T47D (cell line): ENCODE data around the gene OR52I1.

Source experiments
- DNase-seq, 2 experiments: peaks; one replicate each; pipeline versions ENCODE4 v3.0.0 to v3.0.0-alpha.2; 2011 to 2012; ENCODE audit warnings: low read depth in 1 of 2, low spot score in 1 of 2
- JUND ChIP-seq: IDR thresholded peaks from 2 replicates; pipeline ENCODE4 v1.6.1; 2012; ENCODE audit warnings: low read depth
- in situ Hi-C: cut with HindIII; loops from 2 replicates; pipeline ENCODE4 v1.10.0; 2016; ENCODE audit warnings: low sequenced_read_pairs, low pct_unique_long_range_greater_than_20kb

The OR52I1 gene, protein sequence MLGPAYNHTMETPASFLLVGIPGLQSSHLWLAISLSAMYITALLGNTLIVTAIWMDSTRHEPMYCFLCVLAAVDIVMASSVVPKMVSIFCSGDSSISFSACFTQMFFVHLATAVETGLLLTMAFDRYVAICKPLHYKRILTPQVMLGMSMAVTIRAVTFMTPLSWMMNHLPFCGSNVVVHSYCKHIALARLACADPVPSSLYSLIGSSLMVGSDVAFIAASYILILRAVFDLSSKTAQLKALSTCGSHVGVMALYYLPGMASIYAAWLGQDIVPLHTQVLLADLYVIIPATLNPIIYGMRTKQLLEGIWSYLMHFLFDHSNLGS

GRCh38 chr11:4593739-4594138, at the start of gene OR52I1:
Gene OR52I1, plus strand, starts transcription at chr11:4594039. Its CDS starts 0 bp downstream, at chr11:4594039.
- in situ Hi-C loops, result no loop called here
- no peak for TF ChIP-seq JUND
- DNase-seq, result no peak

- in situ Hi-C loops, result no loop called here
- TF ChIP-seq JUND, result no peak
- no peak for DNase-seq
These were observed 48.9 kb upstream of the OR52I1 start, which contains the start of gene OR52M1 for GRCh38 chr11:4544891-4545290. Gene OR52M1, plus strand, starts transcription at chr11:4545191. Its CDS starts 0 bp downstream, at chr11:4545191.

GRCh38 chr11:4546878-4547277, 47.0 kb upstream of the OR52I1 start:
- TF ChIP-seq JUND, result no peak
- in situ Hi-C loops, result no loop called here
- DNase-seq, result no peak

DNA sequence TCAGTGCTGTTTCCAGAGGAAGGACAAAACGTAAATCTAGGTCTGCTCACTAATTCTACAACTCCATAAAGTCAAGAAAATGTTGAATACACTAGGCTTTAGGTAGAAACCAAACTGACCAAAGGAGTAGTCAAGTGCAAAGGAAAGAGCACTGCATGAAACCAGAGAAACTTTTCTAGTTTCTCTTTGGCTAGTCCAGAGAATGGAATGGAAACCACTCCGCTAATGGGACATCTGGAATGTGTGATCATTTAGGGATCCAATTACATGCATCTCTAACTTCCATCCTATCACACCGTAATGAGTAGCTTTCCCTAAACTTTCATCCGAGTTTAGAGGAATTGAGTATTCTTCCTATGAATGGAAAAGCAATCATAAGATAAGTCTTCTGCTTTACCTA, 46.4 kb upstream of the OR52I1 start:
- DNase-seq, result no peak
- TF ChIP-seq JUND, result no peak
- in situ Hi-C loops, result no loop called here

GRCh38 chr11:4551346-4551979, 42.4 kb upstream of the OR52I1 start:
- TF ChIP-seq JUND, result no peak

DNA sequence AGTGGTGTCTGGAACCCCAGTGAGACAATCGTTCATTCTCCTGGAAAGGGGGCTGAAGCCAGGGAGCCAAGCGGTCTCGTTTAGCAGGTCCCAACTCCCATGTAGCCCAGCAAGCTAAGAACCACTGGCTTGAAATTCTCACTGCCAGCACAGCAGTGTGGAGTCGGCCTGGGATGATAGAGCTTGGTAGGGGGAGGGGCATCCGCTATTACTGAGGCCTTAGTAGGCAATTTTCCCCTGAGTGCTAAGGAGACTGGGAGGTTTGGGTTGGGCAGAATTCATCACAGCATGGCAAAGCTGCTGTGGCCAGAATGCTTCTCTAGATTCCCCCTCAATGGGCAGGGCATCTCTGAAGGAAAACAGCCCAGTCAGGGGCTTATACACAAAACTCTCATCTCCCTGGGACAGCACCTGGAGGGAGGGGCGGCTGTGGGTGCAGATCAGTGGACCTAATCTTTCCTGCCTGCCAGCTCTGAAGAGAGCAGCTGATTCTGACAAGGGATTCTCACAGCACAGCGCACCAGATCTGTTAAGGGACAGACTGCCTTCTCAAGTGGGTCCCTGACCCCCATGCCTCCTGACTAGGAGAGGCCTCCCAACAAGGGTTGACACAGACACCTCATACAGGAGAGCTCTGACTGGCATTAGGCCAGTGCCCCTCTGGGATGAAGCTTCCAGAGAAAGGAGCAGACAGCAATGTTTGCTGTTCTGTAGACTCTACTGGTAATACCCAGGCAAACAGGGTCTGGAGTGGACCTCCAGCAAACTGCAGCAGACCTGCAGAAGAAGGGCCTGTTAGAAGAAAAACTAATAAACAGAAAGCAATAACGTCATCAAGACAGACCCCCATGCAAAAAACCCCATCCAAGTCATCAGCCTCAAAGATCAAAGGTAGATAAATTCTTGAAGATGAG, 34.1 kb upstream of the OR52I1 start:
- no peak for DNase-seq
- in situ Hi-C loops, result no loop called here
- no peak for TF ChIP-seq JUND

More at GRCh38 chr11:4551346-4551979, 42.4 kb upstream of the OR52I1 start:
- DNase-seq, result no peak
- in situ Hi-C loops, result no loop called here

GRCh38 chr11:4560467-4560866, 33.4 kb upstream of the OR52I1 start:
- in situ Hi-C loops, result no loop called here
- no peak for TF ChIP-seq JUND
- no peak for DNase-seq

DNA sequence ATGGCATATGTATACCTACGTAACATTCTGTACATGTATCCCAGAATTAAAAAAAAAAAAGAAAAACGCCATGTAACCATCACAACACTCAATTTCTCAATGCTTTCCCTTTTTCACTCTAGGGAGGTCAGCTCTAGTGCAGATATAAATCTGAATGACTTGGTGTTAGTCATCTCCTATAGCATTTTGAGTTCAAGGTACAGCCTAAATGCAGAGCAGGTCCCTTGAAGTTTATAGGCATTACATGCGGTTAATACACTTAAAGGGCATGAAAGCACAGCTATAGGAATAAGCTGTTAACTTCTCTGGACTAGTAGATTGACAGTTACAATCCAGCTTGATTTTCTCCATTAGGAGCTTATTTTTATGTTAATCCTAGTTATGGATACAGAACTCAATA, 28.5 kb upstream of the OR52I1 start:
- no peak for DNase-seq
- in situ Hi-C loops, result no loop called here
- no peak for TF ChIP-seq JUND

- no peak for TF ChIP-seq JUND
- in situ Hi-C loops, result no loop called here
- no peak for DNase-seq
These were observed 24.8 kb upstream of the OR52I1 start for GRCh38 chr11:4569075-4569474.

GRCh38 chr11:4576880-4577279, 17.0 kb upstream of the OR52I1 start:
- no peak for DNase-seq
- in situ Hi-C loops, result no loop called here

DNA sequence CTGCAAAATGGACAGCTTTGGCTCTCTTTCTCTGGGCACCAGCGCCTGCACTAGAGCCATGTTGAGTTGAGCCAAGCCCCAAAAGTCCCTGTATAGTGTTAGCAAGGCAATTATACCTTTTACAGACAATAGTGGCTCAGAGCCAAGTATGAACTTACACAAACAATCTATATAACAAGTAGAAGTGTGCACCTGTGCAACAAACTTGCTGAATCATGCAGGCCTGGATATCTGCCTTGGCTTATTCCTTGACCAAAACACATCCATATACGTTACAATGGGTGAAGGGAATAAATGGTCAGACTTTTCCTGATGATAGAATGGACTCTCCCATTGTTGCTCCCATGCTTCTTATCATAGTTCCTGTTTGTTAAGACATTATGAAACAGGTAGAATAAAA, 16.1 kb upstream of the OR52I1 start:
- in situ Hi-C loops, result no loop called here
- no peak for TF ChIP-seq JUND
- peak in 1 of 2 experiments; percentile 2 for DNase-seq

More at GRCh38 chr11:4576880-4577279, 17.0 kb upstream of the OR52I1 start:
- TF ChIP-seq JUND, result no peak

DNA sequence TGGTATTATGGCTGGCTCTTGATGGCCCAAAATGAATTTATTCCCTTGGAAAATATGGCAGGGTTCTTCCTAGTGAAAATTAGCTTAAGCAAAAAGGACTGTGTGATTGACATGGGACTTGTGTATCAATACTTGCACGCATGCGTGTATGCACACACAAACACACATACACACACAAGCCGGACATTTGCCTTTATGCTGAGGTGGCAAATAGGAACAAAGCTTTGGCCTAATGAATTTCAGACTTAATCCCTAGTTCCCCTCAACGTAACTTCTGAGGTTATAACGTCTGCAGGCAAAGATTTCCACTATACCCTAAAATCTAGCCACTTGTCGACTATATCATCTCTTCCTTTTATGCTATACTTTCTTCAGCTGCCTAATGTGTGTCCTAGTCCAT, 15.2 kb upstream of the OR52I1 start:
- in situ Hi-C loops, result no loop called here
- no peak for DNase-seq
- no peak for TF ChIP-seq JUND

GRCh38 chr11:4580124-4580523, 13.7 kb upstream of the OR52I1 start:
- in situ Hi-C loops, result no loop called here
- DNase-seq, result no peak
- no peak for TF ChIP-seq JUND
